C4-2B (cell line): ENCODE measurements around the gene OSBPL6.

ENCODE experiments used
- H3K27ac ChIP-seq: fragments of 450-650 bp; 2 replicates; pipeline ENCODE4 v1.5.1; 2017
- ZFX ChIP-seq: fragments of 450-650 bp; IDR thresholded peaks from 2 replicates; pipeline ENCODE4 v1.6.1; 2017
- TF ChIP-seq, protein P1 (sequence below): fragments of 450-650 bp; conservative IDR thresholded peaks from 2 replicates; pipeline ENCODE4 v1.5.1; 2017; ENCODE audit warnings: mild to moderate bottlenecking

Gene OSBPL6

GRCh38 chr2:178298785-178299212 lies 104.5 kb downstream of the OSBPL6 start:
- TF ChIP-seq, protein P1, sequence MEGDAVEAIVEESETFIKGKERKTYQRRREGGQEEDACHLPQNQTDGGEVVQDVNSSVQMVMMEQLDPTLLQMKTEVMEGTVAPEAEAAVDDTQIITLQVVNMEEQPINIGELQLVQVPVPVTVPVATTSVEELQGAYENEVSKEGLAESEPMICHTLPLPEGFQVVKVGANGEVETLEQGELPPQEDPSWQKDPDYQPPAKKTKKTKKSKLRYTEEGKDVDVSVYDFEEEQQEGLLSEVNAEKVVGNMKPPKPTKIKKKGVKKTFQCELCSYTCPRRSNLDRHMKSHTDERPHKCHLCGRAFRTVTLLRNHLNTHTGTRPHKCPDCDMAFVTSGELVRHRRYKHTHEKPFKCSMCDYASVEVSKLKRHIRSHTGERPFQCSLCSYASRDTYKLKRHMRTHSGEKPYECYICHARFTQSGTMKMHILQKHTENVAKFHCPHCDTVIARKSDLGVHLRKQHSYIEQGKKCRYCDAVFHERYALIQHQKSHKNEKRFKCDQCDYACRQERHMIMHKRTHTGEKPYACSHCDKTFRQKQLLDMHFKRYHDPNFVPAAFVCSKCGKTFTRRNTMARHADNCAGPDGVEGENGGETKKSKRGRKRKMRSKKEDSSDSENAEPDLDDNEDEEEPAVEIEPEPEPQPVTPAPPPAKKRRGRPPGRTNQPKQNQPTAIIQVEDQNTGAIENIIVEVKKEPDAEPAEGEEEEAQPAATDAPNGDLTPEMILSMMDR, result no peak
- no peak for TF ChIP-seq ZFX
- H3K27ac ChIP-seq, result no peak overlapping the region

DNA sequence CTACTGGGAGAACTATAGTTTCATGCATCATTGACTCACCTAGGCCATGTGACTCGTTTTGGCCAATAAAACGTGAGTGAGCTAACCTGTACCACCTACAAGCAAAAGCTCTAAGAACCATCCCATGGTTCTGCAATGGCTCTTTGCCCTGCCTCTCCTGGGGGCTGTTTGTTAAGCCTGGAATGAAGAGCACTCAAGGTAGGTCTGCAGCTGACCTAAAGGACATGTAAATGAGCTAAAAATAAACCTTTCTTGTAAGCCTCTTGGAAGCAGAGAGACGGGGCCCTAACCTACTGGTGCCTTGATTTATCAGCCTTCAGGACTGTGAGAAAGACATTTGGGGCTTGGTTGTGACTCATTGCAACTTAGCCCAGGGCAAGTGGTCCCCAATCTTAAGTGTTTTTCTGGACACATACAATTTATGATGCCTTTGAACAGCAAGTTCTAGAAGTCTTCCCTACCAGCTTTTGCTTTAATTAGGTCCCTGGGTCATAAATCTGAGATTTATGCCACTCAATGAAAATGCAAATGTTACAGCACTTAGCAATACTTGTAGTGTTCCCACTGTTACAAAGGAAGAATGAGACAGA lies 107.4 kb downstream of the OSBPL6 start:
- H3K27ac ChIP-seq, result no peak overlapping the region
- TF ChIP-seq, protein P1, result no peak
- TF ChIP-seq ZFX, result no peak

GRCh38 chr2:178304333-178304732 lies 110.0 kb downstream of the OSBPL6 start:
- TF ChIP-seq, protein P1, result no peak
- TF ChIP-seq ZFX, result no peak
- no peak overlapping the region for H3K27ac ChIP-seq

GRCh38 chr2:178306352-178307073 lies 112.2 kb downstream of the OSBPL6 start:
- TF ChIP-seq, protein P1, result peak; percentile 60
- no peak for TF ChIP-seq ZFX
- H3K27ac ChIP-seq, result no peak overlapping the region

DNA sequence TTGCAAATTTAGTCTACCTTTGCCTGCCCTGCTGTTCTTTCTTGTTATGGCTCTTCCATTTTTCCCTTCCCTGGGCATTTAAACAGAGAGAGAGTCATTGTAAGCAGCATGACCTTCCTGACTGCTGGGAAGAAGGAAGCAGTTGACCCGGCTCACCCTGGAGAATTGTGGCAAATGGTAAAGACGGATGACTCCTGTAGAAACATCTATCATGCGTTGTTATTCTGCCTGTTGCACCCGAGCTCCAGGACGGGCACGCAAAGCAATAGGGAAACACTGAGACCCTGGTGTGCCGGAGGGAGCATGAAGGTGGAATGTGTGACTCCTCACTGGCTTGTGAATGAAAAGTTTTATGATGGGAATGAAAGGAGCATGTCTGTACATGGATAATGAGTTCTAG lies 113.3 kb downstream of the OSBPL6 start:
- TF ChIP-seq, protein P1, result no peak
- TF ChIP-seq ZFX, result no peak
- no peak overlapping the region for H3K27ac ChIP-seq

DNA sequence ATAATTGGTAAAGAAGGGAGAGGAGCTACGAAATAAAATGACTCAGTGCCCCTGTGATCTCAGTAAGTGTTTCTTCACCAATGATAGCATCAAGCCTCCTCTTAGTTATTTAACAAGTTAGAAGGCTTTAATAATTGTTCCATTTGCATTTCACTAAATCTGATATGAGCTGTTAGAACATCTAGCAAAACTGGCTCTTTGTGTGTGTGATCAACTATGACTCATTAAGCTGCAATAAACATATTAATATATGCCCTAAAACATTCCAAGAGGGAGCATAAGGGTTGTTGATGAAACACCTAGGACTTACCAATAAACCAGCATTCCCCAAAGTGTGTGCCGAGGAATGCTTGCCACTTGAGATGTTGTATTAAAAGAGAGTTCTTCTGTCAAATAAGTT lies 115.2 kb downstream of the OSBPL6 start:
- no peak for TF ChIP-seq ZFX
- TF ChIP-seq, protein P1, result no peak
- no peak overlapping the region for H3K27ac ChIP-seq

- no peak for TF ChIP-seq ZFX
- TF ChIP-seq, protein P1, result no peak
- H3K27ac ChIP-seq, result no peak overlapping the region
These were observed 120.8 kb downstream of the OSBPL6 start for GRCh38 chr2:178315078-178315477.
